Activated CD4-positive, alpha-beta T cell treated with anti-CD3 and anti-CD28 coated beads, Interleukin-2, Interleukin-4, amounts not matched to agents 100 ng/mL and 50 ng/mL, durations not matched to agents 16 hours and 8 hours (primary cell): ENCODE results near the gene CEP131.

Source experiments
- DNase-seq: peaks from one replicate; pipeline ENCODE4 v3.0.0-alpha.2; 2020; ENCODE audit warnings: low spot score

The CEP131 gene

GRCh38 chr17:81187120-81187519 lies 35.6 kb downstream of the CEP131 start:
- DNase-seq: no peak

DNA sequence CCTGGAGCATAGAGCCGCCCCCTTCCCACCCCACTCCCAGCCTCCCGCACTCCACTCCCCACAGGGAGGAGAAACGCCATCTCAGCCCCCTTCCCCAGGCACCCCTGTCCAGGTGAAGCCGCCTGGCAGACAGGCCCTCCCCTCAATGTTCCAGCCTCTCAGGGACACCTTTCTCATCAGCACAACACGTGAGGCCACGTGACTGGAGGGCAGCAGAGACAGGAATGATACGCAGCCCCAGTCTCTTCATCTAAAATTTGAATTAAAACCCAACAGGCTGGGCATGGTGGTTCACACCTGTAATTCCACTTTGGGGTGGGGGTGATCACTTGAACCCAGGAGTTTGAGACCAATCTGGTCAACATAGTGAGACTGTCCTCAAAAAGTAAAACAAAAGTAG lies 36.6 kb downstream of the CEP131 start:
- no peak for DNase-seq

GRCh38 chr17:81184555-81184954 lies 38.2 kb downstream of the CEP131 start:
- no peak for DNase-seq

- DNase-seq: no peak
Measured at GRCh38 chr17:81183807-81184206, 39.0 kb downstream of the CEP131 start.

GRCh38 chr17:81183316-81183715 lies 39.4 kb downstream of the CEP131 start:
- no peak for DNase-seq

GRCh38 chr17:81182596-81182995 lies 40.2 kb downstream of the CEP131 start:
- no peak for DNase-seq

- no peak for DNase-seq
Measured at GRCh38 chr17:81181811-81182185, 41.0 kb downstream of the CEP131 start.

- no peak for DNase-seq
Measured at GRCh38 chr17:81180836-81181810, 41.6 kb downstream of the CEP131 start.

DNA sequence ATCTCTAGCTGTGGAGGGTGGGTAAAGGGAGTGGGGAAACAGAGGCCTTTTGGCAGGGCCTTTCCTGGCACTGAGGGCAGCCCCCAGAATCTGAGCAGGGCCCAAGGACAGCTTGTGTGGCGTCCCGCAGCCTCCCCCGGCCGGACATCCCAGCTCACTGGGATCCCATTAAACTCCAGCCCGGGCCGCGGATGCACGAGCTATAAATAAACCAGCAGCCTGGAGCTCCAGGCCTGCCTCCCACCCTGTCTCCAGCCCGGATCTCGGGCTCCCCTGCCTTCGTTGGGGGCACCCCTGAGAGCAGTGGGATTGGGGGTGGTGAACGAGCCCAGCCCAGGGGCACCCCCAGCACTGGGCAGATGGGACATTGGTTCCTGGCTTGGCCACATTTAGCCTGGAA lies 42.9 kb downstream of the CEP131 start:
- DNase-seq: no peak

DNA sequence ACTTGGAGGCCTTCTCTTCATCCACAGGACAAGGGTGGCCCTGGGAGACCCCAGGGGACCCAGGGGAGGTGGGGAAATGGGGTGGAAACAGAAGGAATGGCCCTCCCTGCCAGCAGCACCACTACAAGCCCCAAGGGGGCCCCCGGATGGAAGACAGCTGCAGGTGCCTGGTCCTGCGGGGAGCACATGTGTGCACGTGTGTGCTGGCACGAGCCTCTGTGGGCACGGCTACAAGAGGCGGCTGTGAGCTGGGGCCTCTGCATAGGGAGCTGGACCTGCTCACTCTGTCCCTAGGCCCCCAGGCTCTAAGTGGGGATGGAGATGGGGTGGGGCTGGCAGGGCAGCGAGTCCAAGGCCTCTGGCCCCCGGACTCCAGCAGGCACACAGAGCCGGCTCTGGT lies 43.5 kb downstream of the CEP131 start:
- DNase-seq: no peak

DNA sequence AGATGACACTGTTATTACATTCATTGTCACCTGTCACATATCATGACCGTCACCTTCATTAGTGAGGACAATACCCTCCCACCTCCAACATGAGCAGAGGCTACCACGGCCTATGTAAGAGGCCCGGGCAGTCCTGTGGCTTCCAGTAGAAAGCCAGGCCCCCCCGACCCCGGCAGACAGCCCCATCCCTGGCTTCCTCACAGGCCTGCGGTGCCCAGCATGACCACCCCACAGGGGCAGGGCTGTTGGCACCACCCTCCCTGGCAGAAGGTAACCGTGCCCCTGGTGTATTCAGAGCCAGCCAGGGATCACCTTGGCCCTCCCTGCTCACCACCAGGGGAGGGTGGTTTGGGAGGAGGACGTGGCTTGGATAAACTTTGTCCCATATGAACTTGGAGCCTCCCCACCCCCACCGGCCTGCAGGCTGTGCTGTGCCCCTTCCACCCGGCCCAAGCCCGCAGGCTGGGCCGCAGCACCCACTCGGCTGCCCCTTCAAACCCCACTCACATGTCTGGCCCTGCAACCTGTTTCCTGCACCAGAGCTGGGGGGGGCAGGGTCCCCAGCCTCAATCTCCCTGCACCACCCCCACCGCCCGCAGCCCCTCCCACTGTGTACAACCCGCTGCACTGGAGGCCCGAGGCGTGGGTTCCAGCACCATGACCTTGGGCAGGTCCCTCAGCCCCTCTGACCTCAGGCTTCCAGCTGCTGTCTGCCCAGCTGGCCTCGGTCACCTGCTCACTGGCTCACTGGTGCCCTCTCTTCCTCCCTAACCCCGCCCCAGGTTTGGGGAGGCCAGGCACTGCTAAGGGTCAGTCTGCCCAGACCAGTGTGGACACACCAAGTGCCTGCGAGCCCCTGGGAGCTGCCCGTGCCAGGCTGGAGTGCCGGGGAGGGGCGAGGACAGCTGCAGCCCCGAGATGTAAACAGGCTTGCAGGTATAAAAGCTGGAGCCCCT lies 44.4 kb downstream of the CEP131 start:
- no peak for DNase-seq

DNA sequence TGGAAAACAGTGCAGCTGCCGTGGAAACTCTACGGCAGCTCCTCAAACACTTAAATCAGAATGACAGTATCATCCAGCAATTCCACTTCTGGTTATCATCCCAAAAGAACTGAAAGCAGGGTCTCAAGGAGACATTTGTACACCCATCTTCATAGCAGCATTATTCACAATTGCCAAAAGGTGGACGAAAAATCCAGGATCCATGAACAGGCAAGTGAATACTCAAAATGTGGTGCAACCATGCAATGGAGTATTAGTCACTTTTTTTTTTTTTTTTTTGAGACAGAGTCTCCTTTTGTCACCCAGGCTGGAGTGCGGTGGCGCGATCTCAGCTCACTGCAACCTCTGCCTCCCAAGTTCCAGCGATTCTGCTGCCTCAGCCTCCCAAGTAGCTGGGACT lies 46.1 kb downstream of the CEP131 start:
- no peak for DNase-seq

DNA sequence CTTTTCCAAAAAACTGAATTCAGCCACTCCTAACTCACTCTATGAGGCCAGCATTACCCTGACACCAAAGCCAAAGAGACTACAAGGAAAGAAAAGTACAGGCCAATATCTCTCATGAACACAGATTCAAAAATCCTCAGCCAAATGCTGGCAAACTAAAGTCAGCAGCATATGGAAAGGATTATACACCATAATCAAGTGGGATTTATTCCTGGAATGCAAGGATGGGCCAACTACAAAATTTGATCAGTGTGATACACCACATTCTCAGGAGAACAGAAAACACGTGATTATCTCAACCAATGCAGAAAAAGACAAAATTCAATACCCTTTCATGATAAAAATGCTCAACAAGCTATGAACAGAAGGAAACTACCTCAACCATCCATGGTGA lies 49.0 kb downstream of the CEP131 start:
- no peak for DNase-seq

DNA sequence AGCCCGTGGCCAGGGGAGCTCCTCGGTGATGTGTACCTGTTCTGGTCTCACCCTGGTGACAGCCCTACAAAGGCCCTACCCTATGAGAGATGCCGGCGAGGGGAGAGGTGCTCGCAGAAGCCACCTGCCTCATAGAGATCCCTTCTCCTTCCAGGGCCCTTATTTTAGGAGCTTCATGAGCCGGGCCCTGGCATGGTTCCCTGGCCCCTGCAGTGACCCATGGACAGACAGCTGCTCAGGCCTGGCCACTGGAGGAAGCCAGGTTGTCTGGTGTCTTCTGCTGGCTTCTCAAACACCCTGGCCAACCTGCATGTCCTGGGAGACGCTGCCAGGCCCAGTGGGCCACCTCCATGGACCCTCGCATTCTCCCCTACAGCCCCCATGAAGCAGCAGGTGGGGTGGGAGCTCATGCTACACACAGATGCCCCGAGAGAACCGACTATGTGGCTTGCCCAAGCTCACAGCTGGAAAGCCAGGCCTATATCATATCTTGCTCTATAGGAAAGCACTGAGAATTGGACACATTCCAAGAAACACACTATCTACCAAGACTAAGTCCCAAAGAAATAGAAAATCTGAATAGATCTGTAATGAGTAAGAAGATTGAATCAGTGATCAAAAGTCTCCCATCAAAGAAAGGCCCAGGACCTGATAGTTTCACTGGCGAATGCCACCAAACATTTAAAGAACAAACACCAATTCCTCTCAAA lies 49.6 kb downstream of the CEP131 start:
- DNase-seq: no peak

- DNase-seq: no peak
Measured at GRCh38 chr17:81171941-81172340, 50.8 kb downstream of the CEP131 start.

DNA sequence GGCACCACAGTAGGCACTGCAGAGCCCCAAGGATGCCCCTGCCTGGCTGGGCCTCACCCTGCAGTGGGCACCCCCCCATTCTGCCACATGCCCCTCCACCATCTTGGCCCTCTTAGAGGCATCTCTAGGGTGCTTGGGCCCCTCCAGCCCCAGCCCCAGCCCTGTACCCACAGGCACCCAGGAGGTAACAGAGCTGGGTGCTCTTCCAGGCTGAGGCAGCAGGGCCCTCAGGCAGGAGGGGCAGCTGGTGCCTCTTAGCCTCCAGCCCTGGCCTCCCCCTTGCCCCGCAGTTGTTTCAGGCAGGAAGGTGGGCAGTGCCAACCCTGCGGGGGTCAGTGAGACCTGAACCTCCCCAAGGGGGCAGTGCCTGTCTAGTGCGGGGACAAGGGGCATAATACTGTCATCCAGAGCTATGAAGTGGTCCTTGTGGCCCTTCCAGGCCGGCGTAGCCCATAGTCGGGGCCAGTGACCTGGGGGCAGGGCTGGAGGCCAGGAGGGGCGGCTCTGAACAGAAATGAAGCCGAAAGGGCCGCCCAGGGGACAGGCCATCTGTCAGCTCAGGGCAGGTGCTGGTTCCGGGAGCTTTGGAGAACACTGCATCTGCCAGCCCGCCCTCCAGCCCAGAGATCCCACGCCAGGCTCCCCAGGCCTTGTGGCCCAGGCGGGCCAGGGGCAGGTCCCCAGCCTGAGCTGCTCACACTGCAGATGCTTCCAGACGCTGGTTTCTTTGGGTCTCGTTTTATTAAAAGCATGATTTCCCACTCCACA lies 51.9 kb downstream of the CEP131 start:
- no peak for DNase-seq

GRCh38 chr17:81169870-81170309 lies 52.9 kb downstream of the CEP131 start:
- no peak for DNase-seq

- DNase-seq: no peak
Measured at GRCh38 chr17:81167638-81168037, 55.1 kb downstream of the CEP131 start.

DNA sequence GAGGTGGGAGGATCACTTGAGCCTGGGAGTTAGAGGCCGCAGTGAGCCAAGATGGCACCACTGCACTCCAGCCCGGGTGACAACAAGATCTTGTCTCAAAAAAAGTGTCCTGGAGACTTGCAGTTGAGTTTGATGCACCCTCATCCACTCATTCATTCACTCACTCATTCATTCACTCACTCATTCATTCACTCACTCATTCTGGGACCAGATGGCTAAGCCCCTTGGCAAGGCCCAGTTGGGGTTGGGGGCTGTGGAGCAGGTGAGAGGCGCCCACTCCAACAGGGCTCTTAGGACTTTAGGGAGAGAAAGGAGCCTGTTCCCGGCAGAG lies 55.6 kb downstream of the CEP131 start:
- no peak for DNase-seq

DNA sequence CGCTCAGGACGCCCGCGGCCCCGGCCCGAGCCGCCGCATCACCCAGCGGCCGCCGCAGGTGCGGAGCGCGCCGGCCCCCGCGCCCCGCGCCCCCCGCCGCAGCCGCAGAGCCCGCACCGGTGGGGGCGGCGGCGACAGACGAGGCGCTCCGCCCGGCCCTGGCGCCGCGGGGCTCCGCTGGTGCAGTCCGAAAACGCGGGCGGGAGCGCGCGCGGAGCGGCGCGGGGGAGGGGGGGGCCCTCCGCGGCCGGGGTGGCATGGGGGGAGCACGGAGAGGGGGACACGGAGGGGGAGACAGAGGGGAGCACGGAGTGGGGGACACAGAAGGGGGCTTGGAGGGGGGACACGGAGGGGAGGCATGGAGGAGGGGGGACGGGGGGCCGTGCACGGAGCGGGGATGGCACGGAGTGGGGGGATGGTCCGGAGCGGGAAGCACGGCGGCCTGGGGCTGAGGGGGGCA lies 56.7 kb downstream of the CEP131 start, which contains the start of gene AATK:
Gene AATK (minus strand): TSS at position 189 of the 460 bp plus-strand sequence. CDS start 229 bp downstream, outside the sequence.
- no peak for DNase-seq
